NB4 (cell line): ENCODE results near the gene TMEM38B.
A peak's percentile ranks its signal among the peaks of the same experiment; 100 is the strongest.

Experiments
- DNase-seq: peaks from one replicate; pipeline ENCODE4 v3.0.0; 2010; ENCODE audit warnings: low read depth
- H3K4me3 ChIP-seq: one replicate; pipeline ENCODE4 v1.5.1; 2011; ENCODE audit warnings: mild to moderate bottlenecking, low read depth, low read length, moderate library complexity
- CTCF ChIP-seq: IDR thresholded peaks from one replicate; pipeline ENCODE4 v1.5.1; 2012; ENCODE audit warnings: low read depth, low read length
- MAX ChIP-seq: IDR thresholded peaks from 2 replicates; pipeline ENCODE4 v1.6.1; 2011; ENCODE audit warnings: low read depth, low read length
- MYC ChIP-seq: IDR thresholded peaks from 2 replicates; pipeline ENCODE4 v1.6.1; 2011; ENCODE audit warnings: low read depth, low read length
- POLR2A ChIP-seq: IDR thresholded peaks from 2 replicates; pipeline ENCODE4 v1.6.1; 2011; ENCODE audit warnings: mild to moderate bottlenecking; ENCODE audit not compliant: insufficient read length; ENCODE audit errors: extremely low read depth

The TMEM38B gene

GRCh38 chr9:105686936-105687335, 7.4 kb upstream of the TMEM38B start:
- DNase-seq: no peak
- H3K4me3 ChIP-seq: no peak overlapping the region
- TF ChIP-seq POLR2A (no peak), MAX (no peak), MYC (no peak), CTCF (no peak)

GRCh38 chr9:105690742-105691141, 3.6 kb upstream of the TMEM38B start:
- H3K4me3 ChIP-seq: no peak overlapping the region
- DNase-seq: no peak
- TF ChIP-seq POLR2A: no peak
- TF ChIP-seq CTCF: peak; percentile 32
- TF ChIP-seq MYC: no peak
- TF ChIP-seq MAX: no peak

GRCh38 chr9:105693435-105694189, 729 bp upstream of the TMEM38B start:
- TF ChIP-seq MYC (no peak), POLR2A (no peak), CTCF (no peak), MAX (peak; percentile 7; the same call in 1 of the 2 replicates)
- DNase-seq: peak; percentile 61
- H3K4me3 ChIP-seq: peak overlapping the region; percentile 75

GRCh38 chr9:105694848-105695581, 674 bp downstream of the TMEM38B start:
- peak; percentile 81 for DNase-seq
- peak; percentile 5; the same call in 1 of the 2 replicates for TF ChIP-seq MYC
- TF ChIP-seq MAX: peak; percentile 72
- TF ChIP-seq POLR2A: no peak
- TF ChIP-seq CTCF: no peak
- peak overlapping the region; percentile 65 for H3K4me3 ChIP-seq

GRCh38 chr9:105696219-105696793, 2.0 kb downstream of the TMEM38B start:
- H3K4me3 ChIP-seq: no peak overlapping the region
- TF ChIP-seq MAX: no peak
- TF ChIP-seq CTCF: no peak
- no peak for TF ChIP-seq POLR2A
- TF ChIP-seq MYC: no peak
- no peak for DNase-seq
